H1 (cell line): ENCODE data around the gene RASL10A. TPM values are rescaled to one million over a fixed set of nuclear protein-coding genes. Genes with fewer than 3 reads are reported as not detected.

Source experiments
- CTCF ChIA-PET: fragments of 300-600 bp; sonication (Branson Sonifier 250); formaldehyde crosslinking; loops from one replicate; lab custom pipeline; 2021; ENCODE audit not compliant: partially characterized antibody; lab: Charles Lee
- POLR2A ChIA-PET: fragments of 300-600 bp; sonication (Branson Sonifier 250); formaldehyde crosslinking; loops from one replicate; lab custom pipeline; 2021; ENCODE audit warnings: inconsistent platforms; ENCODE audit not compliant: partially characterized antibody; lab: Charles Lee
- DNase-seq, 2 experiments: peaks; one replicate each; pipeline versions ENCODE4 v3.0.0 to v3.0.0-alpha.2; 2010 to 2022; ENCODE audit warnings: low spot score in 2 of 2, low read depth in 1 of 2, mixed read lengths in 1 of 2
- FAIRE-seq: peaks from 2 replicates; lab custom pipeline; 2011; peaks lifted over from hg19 to GRCh38; lab: Jason Lieb, UNC
- H2AFZ ChIP-seq: 2 replicates; pipeline ENCODE4 v1.8.1; 2012; ENCODE audit warnings: low read length, inconsistent platforms
- H2AK5ac ChIP-seq: 2 replicates; pipeline ENCODE4 v1.6.1; 2013; ENCODE audit warnings: low read depth, low read length
- H2BK120ac ChIP-seq: replicated peaks from 2 replicates; pipeline ENCODE3; 2013; ENCODE audit warnings: low read depth, low read length, inconsistent platforms
- H2BK12ac ChIP-seq: 2 replicates; pipeline ENCODE4 v1.6.1; 2013; ENCODE audit warnings: low read depth, low read length
- H2BK15ac ChIP-seq: 2 replicates; pipeline ENCODE4 v1.6.1; 2013; ENCODE audit warnings: low read length
- H2BK20ac ChIP-seq: 2 replicates; pipeline ENCODE4 v1.6.1; 2013; ENCODE audit warnings: low read length
- H2BK5ac ChIP-seq: 2 replicates; pipeline ENCODE4 v1.6.1; 2013; ENCODE audit warnings: low read depth, low read length
- H3K14ac ChIP-seq: 2 replicates; pipeline ENCODE4 v1.6.1; 2013; ENCODE audit warnings: inconsistent platforms; ENCODE audit not compliant: insufficient read length
- H3K18ac ChIP-seq: 2 replicates; pipeline ENCODE4 v1.6.1; 2013; ENCODE audit warnings: low read length; ENCODE audit errors: extremely low read depth
- H3K23ac ChIP-seq: 2 replicates; pipeline ENCODE4 v1.6.1; 2013; ENCODE audit warnings: inconsistent platforms; ENCODE audit not compliant: insufficient read length
- H3K23me2 ChIP-seq: 2 replicates; pipeline ENCODE4 v1.6.1; 2013; ENCODE audit warnings: low read depth, low read length
- H3K27ac ChIP-seq: 2 replicates; pipeline ENCODE4 v1.6.1; 2011; ENCODE audit warnings: low read depth, low read length, inconsistent platforms
- H3K27me3 ChIP-seq, 4 experiments: replicated peaks in 1 of 4; 1 replicate in 1 of 4; 2 replicates in 3 of 4; pipeline versions ENCODE4 v1.6.1 to v1.8.1; 2011 to 2013; ENCODE audit warnings: low read length in 3 of 4, mild to moderate bottlenecking in 3 of 4, inconsistent platforms in 2 of 4, mixed read lengths in 2 of 4, moderate library complexity in 1 of 4; ENCODE audit not compliant: control insufficient read depth in 3 of 4, insufficient read depth in 3 of 4; ENCODE audit errors: extremely low read depth in 1 of 4
- H3K36me3 ChIP-seq, 4 experiments: 2 replicates each; pipeline versions ENCODE4 v1.6.1 to v1.8.1; 2011 to 2013; ENCODE audit warnings: mild to moderate bottlenecking in 4 of 4, low read length in 3 of 4, moderate library complexity in 2 of 4, control low read depth in 1 of 4, inconsistent platforms in 1 of 4; ENCODE audit not compliant: insufficient read depth in 4 of 4, control insufficient read depth in 2 of 4
- H3K4ac ChIP-seq: replicated peaks from 2 replicates; pipeline ENCODE3; 2013; ENCODE audit warnings: low read length, low read depth, mixed read lengths, inconsistent platforms; ENCODE audit not compliant: insufficient read length
- H3K4me1 ChIP-seq, 4 experiments: replicated peaks in 1 of 4; 1 replicate in 1 of 4; 2 replicates in 3 of 4; pipeline versions ENCODE4 v1.6.1 to v1.8.1; 2011 to 2013; ENCODE audit warnings: low read length in 3 of 4, inconsistent platforms in 2 of 4, mixed read lengths in 1 of 4; ENCODE audit not compliant: insufficient read depth in 4 of 4, control insufficient read depth in 3 of 4
- H3K4me2 ChIP-seq, 2 experiments: 2 replicates each; pipeline versions ENCODE4 v1.6.1 to v1.8.1; 2011 to 2013; ENCODE audit warnings: low read depth in 2 of 2, low read length in 2 of 2, control low read depth in 1 of 2, inconsistent platforms in 1 of 2, mild to moderate bottlenecking in 1 of 2; ENCODE audit not compliant: insufficient read depth in 1 of 2
- H3K4me3 ChIP-seq, 4 experiments: fragments of 200-600, 300-600 bp in 1 of 4; sonication (generic), shearing (Covaris generic), sonication (Bioruptor Twin) in 1 of 4; 2 replicates each; pipeline versions ENCODE4 v1.5.1 to v1.8.1; 2011 to 2016; ENCODE audit warnings: low read length in 4 of 4, low read depth in 3 of 4, control low read depth in 2 of 4, inconsistent platforms in 2 of 4, mild to moderate bottlenecking in 2 of 4, mixed read lengths in 1 of 4, moderate library complexity in 1 of 4; ENCODE audit not compliant: insufficient read depth in 2 of 4; ENCODE audit errors: extremely low read depth in 1 of 4
- H3K56ac ChIP-seq: replicated peaks from 2 replicates; pipeline ENCODE3; 2013; ENCODE audit warnings: low read depth, mild to moderate bottlenecking, mixed read lengths, low read length, inconsistent platforms; ENCODE audit not compliant: insufficient read length
- H3K79me1 ChIP-seq: 2 replicates; pipeline ENCODE4 v1.6.1; 2013; ENCODE audit warnings: low read depth, low read length, control low read depth
- H3K79me2 ChIP-seq, 2 experiments: 2 replicates each; pipeline versions ENCODE4 v1.6.1 to v1.8.1; 2012 to 2013; ENCODE audit warnings: low read length in 2 of 2, mild to moderate bottlenecking in 2 of 2, inconsistent platforms in 1 of 2; ENCODE audit not compliant: insufficient read depth in 2 of 2, control insufficient read depth in 1 of 2
- H3K9ac ChIP-seq, 4 experiments: replicated peaks in 1 of 4; 1 replicate in 1 of 4; 2 replicates in 3 of 4; pipeline versions ENCODE4 v1.6.1 to v1.8.1; 2011 to 2013; ENCODE audit warnings: low read depth in 3 of 4, low read length in 3 of 4, control low read depth in 2 of 4, mild to moderate bottlenecking in 2 of 4, moderate library complexity in 2 of 4, inconsistent platforms in 1 of 4; ENCODE audit errors: extremely low read depth in 1 of 4
- H3K9me3 ChIP-seq, 2 experiments: 2 replicates each; pipeline versions ENCODE4 v1.6.1 to v1.8.1; 2012 to 2013; ENCODE audit warnings: mild to moderate bottlenecking in 2 of 2, moderate library complexity in 2 of 2, control low read depth in 1 of 2, inconsistent platforms in 1 of 2, low read depth in 1 of 2, low read length in 1 of 2, mixed read lengths in 1 of 2; ENCODE audit not compliant: insufficient read depth in 2 of 2
- H4K20me1 ChIP-seq, 2 experiments: replicated peaks in 1 of 2; 2 replicates each; pipeline versions ENCODE3 to v1.8.1; 2011 to 2013; ENCODE audit warnings: inconsistent platforms in 2 of 2, low read length in 2 of 2, mild to moderate bottlenecking in 1 of 2; ENCODE audit not compliant: insufficient read depth in 2 of 2, control insufficient read depth in 1 of 2
- H4K5ac ChIP-seq: 2 replicates; pipeline ENCODE4 v1.6.1; 2013; ENCODE audit warnings: low read length, low read depth, mixed read lengths, inconsistent platforms; ENCODE audit not compliant: insufficient read length
- H4K8ac ChIP-seq: 2 replicates; pipeline ENCODE4 v1.8.0; 2013; ENCODE audit warnings: mild to moderate bottlenecking, moderate library complexity, low read length, inconsistent platforms; ENCODE audit not compliant: insufficient read depth; ENCODE audit errors: extremely low read depth
- H4K91ac ChIP-seq: replicated peaks from 2 replicates; pipeline ENCODE3; 2013; ENCODE audit warnings: low read length, mixed read lengths, inconsistent platforms; ENCODE audit not compliant: insufficient read length
- BCL11A ChIP-seq, 2 experiments: IDR thresholded peaks; one replicate each; pipeline ENCODE4 v1.6.1; 2011; ENCODE audit warnings: low read depth in 2 of 2, low read length in 2 of 2, mild to moderate bottlenecking in 2 of 2
- CEBPB ChIP-seq: IDR thresholded peaks from 2 replicates; pipeline ENCODE4 v1.6.1; 2012; ENCODE audit warnings: low read depth, low read length
- CHD1 ChIP-seq: IDR thresholded peaks from 2 replicates; pipeline ENCODE4 v1.6.1; 2012; ENCODE audit warnings: low read depth, low read length, improper control_type of control experiment
- GTF2F1 ChIP-seq: IDR thresholded peaks from 2 replicates; pipeline ENCODE4 v1.6.1; 2012; ENCODE audit warnings: low read depth, low read length, improper control_type of control experiment, borderline replicate concordance
- KDM4A ChIP-seq: IDR thresholded peaks from one replicate; pipeline ENCODE4 v1.7.1; 2012; ENCODE audit warnings: low read depth, mild to moderate bottlenecking, moderate library complexity, low read length, inconsistent platforms; ENCODE audit not compliant: severe bottlenecking
- POLR2A ChIP-seq, 2 experiments: IDR thresholded peaks; 1 replicate in 1 of 2; 2 replicates in 1 of 2; pipeline ENCODE4 v1.6.1; 2011; ENCODE audit warnings: low read depth in 2 of 2, low read length in 2 of 2, mild to moderate bottlenecking in 2 of 2; ENCODE audit errors: control extremely low read depth in 1 of 2
- WGBS, 2 experiments: shearing (Covaris generic) in 1 of 2; methylation state at CpG; one replicate each; pipeline versions ENCODE4 v1.1.6 to v1.1.7; 2013 to 2015; ENCODE audit warnings: low lambda C conversion rate in 2 of 2, mixed read lengths in 2 of 2, inconsistent platforms in 1 of 2, low coverage in 1 of 2, missing lambda C conversion rate in 1 of 2; ENCODE audit not compliant: insufficient replicate concordance in 2 of 2, insufficient coverage in 1 of 2, insufficient read length in 1 of 2; ENCODE audit errors: extremely low coverage in 1 of 2, missing lambda C conversion rate in 1 of 2; 5-methylcytosine and 5-hydroxymethylcytosine counted together
- polyA plus RNA-seq, 7 experiments: library from polyadenylated mRNA; depleted of rRNA in 3 of 7; stranded (reverse) in 5 of 7; unstranded in 2 of 7; fragments of >200 nt in 5 of 7; fragments of 200-250 nt in 2 of 7; gene quantifications; 1 replicate in 5 of 7; 2 replicates in 1 of 7; 4 replicates in 1 of 7; pipeline versions ENCODE4 v1.2.1 to v1.2.3, GENCODE V29; 2011 to 2013; ENCODE audit warnings: missing spikeins in 2 of 7, mixed read lengths in 2 of 7
- total RNA-seq: library from RNA; stranded (reverse); fragmentation: NEBNext Ultra II Directional; extraction: Animal tissue kit (Norgen Biotek cat#: 25700); gene quantifications from 2 replicates; pipeline ENCODE4 v1.2.1, GENCODE V29; 2021
- TF ChIP-seq, protein P1 (sequence below): IDR thresholded peaks from 2 replicates; pipeline ENCODE4 v1.6.1; 2012; ENCODE audit warnings: low read length, inconsistent platforms

RASL10A gene
- total and polyA plus RNA-seq, 2 of the 8 experiments (the other 6 are each of a cell fraction or from before 2014, with no cell fraction given), result 1.1 to 1.5 TPM

DNA sequence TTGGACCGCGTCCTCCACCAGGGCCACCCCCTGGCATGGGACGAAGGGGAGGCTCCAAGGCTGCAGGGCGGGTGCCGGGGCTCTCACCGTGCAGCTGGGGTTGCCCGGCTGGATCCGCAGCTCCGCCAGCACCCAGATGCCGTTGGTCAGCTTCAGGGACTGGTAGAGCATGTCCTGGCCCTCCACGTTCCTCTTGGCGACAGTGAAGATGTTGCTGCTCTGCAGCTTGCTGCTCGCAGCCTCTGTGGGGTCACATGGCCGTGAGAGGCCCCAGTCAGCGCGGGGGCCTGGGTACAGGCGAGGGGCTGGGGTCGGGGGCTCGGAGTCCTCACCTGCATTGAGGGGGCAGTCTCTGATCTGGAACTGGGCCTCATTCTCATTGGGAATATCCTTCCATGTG, 14.8 kb upstream of the RASL10A start:
- Histone ChIP-seq H2BK5ac (no peak overlapping the region), H3K4me1 (no peaks in the 10 kb centered on the region; a peak in 1 of 7 replicates), H3K9ac (no peak overlapping the region), H3K27me3 (no peaks in the 10 kb centered on the region), H3K4ac (no peak overlapping the region), H3K18ac (no peak overlapping the region), H3K79me2 (no peaks in the 10 kb centered on the region), H3K4me3 (no peak overlapping the region), H2AFZ (no peak overlapping the region), H2BK120ac (no peak overlapping the region), H4K8ac (no peak overlapping the region), H3K14ac (no peak overlapping the region), H3K9me3 (no peaks in the 10 kb centered on the region), H2BK20ac (no peak overlapping the region), H2BK15ac (no peak overlapping the region), H3K23me2 (no peaks in the 10 kb centered on the region), H2BK12ac (no peak overlapping the region), H4K20me1 (peaks cover 3 to 6% of the 10 kb centered on the region in 2 experiments), H3K23ac (no peak overlapping the region), H2AK5ac (no peak overlapping the region), H3K56ac (no peak overlapping the region), H4K91ac (no peak overlapping the region), H3K27ac (no peak overlapping the region), H4K5ac (no peak overlapping the region), H3K4me2 (no peak overlapping the region), H3K79me1 (no peaks in the 10 kb centered on the region), H3K36me3 (peaks cover 4 to 13% (median 11%) of the 10 kb centered on the region in 4 experiments; a peak in 7 of 8 replicates)
- ChIA-PET POLR2A (interaction anchor here (1.1 to 1.2 kb wide), 2 partner anchors 47 to 51 kb away, joined by 3 read pairs; no protein-coding TSS in a partner anchor), CTCF (interaction anchor here (1.2 kb wide), 2 partner anchors 21 to 24 kb away, joined by 3 to 4 read pairs; no protein-coding TSS in a partner anchor)
- 95% methylated on average over 19 of the region's 19 CpGs; no CpG with 5 or more reads in 1 of the 2 experiments for WGBS, 2 experiments
- no peak for FAIRE-seq
- TF ChIP-seq CHD1, result no peak
- TF ChIP-seq CEBPB, result no peak
- TF ChIP-seq KDM4A, result no peak
- no peak for TF ChIP-seq BCL11A (IDR thresholded peaks at IDR 0.05; ENCODE audit: low read depth in 2 of 2, low read length in 2 of 2)
- no peak for TF ChIP-seq GTF2F1
- TF ChIP-seq, protein P1, sequence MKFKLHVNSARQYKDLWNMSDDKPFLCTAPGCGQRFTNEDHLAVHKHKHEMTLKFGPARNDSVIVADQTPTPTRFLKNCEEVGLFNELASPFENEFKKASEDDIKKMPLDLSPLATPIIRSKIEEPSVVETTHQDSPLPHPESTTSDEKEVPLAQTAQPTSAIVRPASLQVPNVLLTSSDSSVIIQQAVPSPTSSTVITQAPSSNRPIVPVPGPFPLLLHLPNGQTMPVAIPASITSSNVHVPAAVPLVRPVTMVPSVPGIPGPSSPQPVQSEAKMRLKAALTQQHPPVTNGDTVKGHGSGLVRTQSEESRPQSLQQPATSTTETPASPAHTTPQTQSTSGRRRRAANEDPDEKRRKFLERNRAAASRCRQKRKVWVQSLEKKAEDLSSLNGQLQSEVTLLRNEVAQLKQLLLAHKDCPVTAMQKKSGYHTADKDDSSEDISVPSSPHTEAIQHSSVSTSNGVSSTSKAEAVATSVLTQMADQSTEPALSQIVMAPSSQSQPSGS, result no peak
- TF ChIP-seq POLR2A (IDR thresholded peaks at IDR 0.05; ENCODE audit: control extremely low read depth in 1 of 2, low read depth in 2 of 2, low read length in 2 of 2), result no peak
- no peak for DNase-seq
